ENCODE measurements around the gene AIFM2. TPM values are rescaled to one million over a fixed set of nuclear protein-coding genes. Genes with fewer than 3 reads are reported as not detected.

AIFM2 gene
- total and polyA plus RNA-seq, 2 of the 13 experiments (the other 11 are each of a cell fraction or from before 2014, with no cell fraction given), result 20.3 to 29.5 TPM

DNA sequence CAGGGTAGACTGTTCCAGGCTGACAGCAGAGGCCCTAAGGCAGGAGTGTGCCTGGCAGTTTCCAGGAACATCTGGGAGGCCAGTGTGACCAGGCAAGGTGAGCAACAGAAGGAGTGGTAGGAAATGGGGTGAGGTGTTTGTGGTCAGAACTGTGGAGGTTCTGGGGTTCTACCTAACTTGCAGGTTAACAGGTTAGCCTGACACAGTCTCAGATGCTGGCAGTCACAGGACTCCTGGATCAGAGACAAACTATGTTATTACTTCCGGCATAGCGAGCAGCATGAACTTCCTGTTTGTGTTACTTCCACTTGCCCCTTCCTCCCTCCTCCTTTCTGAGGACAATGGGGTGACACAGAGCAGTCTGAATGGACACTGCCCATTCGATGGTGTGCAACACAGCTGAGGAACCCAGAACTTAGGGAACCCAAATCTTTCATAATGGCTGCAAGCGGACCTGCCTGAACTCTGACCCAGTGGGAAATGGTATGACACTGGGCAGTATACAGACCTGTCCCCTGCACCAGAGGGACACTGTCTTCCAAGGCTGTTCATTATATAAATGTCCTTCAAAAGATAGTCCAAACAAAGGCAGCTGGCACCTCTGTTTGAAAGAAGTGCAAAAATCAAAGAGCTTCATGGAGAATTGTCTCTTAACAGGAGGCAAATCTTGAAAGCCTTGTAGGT is 41.6 kb upstream of the AIFM2 start (continued):
- TF ChIP-seq GABPB1 (CRISPR knock-in tag; IDR thresholded peaks at IDR 0.05) (peak; percentile 86), ZNF747 (CRISPR knock-in tag; IDR thresholded peaks at IDR 0.05; ENCODE audit: borderline replicate concordance) (peak; percentile 75), ZNF350 (CRISPR knock-in tag; IDR thresholded peaks at IDR 0.05; ENCODE audit: borderline replicate concordance, low read depth) (0 out of 2 replicates have a peak, but pooled peaks have one; percentile 52), HES4 (CRISPR knock-in tag; IDR thresholded peaks at IDR 0.05; ENCODE audit: borderline replicate concordance) (peak; percentile 38; the same call in 1 of the 2 replicates), ZMYM3 (CRISPR knock-in tag; IDR thresholded peaks at IDR 0.05) (peak; percentile 22; the same call in 1 of the 2 replicates), BRD4 (CRISPR knock-in tag; IDR thresholded peaks at IDR 0.05) (peak; percentile 46; the same call in 1 of the 2 replicates), KDM3A (CRISPR knock-in tag; IDR thresholded peaks at IDR 0.05; ENCODE audit: low read depth) (no peak), FLYWCH1 (CRISPR knock-in tag; IDR thresholded peaks at IDR 0.05) (no peak), MED13 (CRISPR knock-in tag; IDR thresholded peaks at IDR 0.05) (0 out of 2 replicates have a peak, but pooled peaks have one; percentile 20), ZBTB38 (CRISPR knock-in tag; IDR thresholded peaks at IDR 0.05) (peak; percentile 47; the same call in 1 of the 2 replicates), ZNF839 (CRISPR knock-in tag; IDR thresholded peaks at IDR 0.05; ENCODE audit: borderline replicate concordance) (no peak), RCOR2 (CRISPR knock-in tag; IDR thresholded peaks at IDR 0.05) (no peak; the same call in 1 of the 2 replicates), ATAD3A (CRISPR knock-in tag; IDR thresholded peaks at IDR 0.05) (no peak), NCOR1 (IDR thresholded peaks at IDR 0.05; ENCODE audit: borderline replicate concordance, low read length) (no peak), ZNF383 (CRISPR knock-in tag; IDR thresholded peaks at IDR 0.05; ENCODE audit: borderline replicate concordance) (0 out of 2 replicates have a peak, but pooled peaks have one; percentile 42)
- TF ChIP-seq, protein P1, sequence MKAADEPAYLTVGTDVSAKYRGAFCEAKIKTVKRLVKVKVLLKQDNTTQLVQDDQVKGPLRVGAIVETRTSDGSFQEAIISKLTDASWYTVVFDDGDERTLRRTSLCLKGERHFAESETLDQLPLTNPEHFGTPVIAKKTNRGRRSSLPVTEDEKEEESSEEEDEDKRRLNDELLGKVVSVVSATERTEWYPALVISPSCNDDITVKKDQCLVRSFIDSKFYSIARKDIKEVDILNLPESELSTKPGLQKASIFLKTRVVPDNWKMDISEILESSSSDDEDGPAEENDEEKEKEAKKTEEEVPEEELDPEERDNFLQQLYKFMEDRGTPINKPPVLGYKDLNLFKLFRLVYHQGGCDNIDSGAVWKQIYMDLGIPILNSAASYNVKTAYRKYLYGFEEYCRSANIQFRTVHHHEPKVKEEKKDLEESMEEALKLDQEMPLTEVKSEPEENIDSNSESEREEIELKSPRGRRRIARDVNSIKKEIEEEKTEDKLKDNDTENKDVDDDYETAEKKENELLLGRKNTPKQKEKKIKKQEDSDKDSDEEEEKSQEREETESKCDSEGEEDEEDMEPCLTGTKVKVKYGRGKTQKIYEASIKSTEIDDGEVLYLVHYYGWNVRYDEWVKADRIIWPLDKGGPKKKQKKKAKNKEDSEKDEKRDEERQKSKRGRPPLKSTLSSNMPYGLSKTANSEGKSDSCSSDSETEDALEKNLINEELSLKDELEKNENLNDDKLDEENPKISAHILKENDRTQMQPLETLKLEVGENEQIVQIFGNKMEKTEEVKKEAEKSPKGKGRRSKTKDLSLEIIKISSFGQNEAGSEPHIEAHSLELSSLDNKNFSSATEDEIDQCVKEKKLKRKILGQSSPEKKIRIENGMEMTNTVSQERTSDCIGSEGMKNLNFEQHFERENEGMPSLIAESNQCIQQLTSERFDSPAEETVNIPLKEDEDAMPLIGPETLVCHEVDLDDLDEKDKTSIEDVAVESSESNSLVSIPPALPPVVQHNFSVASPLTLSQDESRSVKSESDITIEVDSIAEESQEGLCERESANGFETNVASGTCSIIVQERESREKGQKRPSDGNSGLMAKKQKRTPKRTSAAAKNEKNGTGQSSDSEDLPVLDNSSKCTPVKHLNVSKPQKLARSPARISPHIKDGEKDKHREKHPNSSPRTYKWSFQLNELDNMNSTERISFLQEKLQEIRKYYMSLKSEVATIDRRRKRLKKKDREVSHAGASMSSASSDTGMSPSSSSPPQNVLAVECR (CRISPR knock-in tag; IDR thresholded peaks at IDR 0.05; ENCODE audit: borderline replicate concordance), result peak; percentile 64; the same call in 1 of the 2 replicates
- TF ChIP-seq, protein P2, sequence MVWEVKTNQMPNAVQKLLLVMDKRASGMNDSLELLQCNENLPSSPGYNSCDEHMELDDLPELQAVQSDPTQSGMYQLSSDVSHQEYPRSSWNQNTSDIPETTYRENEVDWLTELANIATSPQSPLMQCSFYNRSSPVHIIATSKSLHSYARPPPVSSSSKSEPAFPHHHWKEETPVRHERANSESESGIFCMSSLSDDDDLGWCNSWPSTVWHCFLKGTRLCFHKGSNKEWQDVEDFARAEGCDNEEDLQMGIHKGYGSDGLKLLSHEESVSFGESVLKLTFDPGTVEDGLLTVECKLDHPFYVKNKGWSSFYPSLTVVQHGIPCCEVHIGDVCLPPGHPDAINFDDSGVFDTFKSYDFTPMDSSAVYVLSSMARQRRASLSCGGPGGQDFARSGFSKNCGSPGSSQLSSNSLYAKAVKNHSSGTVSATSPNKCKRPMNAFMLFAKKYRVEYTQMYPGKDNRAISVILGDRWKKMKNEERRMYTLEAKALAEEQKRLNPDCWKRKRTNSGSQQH (CRISPR knock-in tag; IDR thresholded peaks at IDR 0.05; ENCODE audit: low read depth), result 0 out of 2 replicates have a peak, but pooled peaks have one; percentile 67
- TF ChIP-seq, protein P3, sequence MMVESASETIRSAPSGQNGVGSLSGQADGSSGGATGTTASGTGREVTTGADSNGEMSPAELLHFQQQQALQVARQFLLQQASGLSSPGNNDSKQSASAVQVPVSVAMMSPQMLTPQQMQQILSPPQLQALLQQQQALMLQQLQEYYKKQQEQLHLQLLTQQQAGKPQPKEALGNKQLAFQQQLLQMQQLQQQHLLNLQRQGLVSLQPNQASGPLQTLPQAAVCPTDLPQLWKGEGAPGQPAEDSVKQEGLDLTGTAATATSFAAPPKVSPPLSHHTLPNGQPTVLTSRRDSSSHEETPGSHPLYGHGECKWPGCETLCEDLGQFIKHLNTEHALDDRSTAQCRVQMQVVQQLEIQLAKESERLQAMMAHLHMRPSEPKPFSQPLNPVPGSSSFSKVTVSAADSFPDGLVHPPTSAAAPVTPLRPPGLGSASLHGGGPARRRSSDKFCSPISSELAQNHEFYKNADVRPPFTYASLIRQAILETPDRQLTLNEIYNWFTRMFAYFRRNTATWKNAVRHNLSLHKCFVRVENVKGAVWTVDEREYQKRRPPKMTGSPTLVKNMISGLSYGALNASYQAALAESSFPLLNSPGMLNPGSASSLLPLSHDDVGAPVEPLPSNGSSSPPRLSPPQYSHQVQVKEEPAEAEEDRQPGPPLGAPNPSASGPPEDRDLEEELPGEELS (CRISPR knock-in tag; IDR thresholded peaks at IDR 0.05), result peak; percentile 37; the same call in 1 of the 2 replicates

All from HepG2 (cell line).